Measurements from ENCODE around the gene MORN1.

The MORN1 gene

GRCh38 chr1:2288311-2288710, 103.0 kb downstream of the MORN1 start:
- H3K9ac ChIP-seq, result no peak overlapping the region
- no peaks in the 10 kb centered on the region for H3K4me1 ChIP-seq
- no peak overlapping the region for H3K27ac ChIP-seq
- no peak overlapping the region for H2AFZ ChIP-seq
- no peaks in the 10 kb centered on the region for H3K36me3 ChIP-seq (ENCODE audit: control insufficient read depth, insufficient read depth, low read length)
- H3K9me3 ChIP-seq (ENCODE audit: control insufficient read depth, low read length), result no peaks in the 10 kb centered on the region
- no peak overlapping the region for H3K4me2 ChIP-seq (ENCODE audit: low read length)
- peaks cover 26% of the 10 kb centered on the region for H3K79me2 ChIP-seq
- H3K4me3 ChIP-seq (ENCODE audit: low read depth, low read length), result no peak overlapping the region
- H3K27me3 ChIP-seq (ENCODE audit: control insufficient read depth, insufficient read depth, low read length), result no peaks in the 10 kb centered on the region
- TF ChIP-seq, protein P1, sequence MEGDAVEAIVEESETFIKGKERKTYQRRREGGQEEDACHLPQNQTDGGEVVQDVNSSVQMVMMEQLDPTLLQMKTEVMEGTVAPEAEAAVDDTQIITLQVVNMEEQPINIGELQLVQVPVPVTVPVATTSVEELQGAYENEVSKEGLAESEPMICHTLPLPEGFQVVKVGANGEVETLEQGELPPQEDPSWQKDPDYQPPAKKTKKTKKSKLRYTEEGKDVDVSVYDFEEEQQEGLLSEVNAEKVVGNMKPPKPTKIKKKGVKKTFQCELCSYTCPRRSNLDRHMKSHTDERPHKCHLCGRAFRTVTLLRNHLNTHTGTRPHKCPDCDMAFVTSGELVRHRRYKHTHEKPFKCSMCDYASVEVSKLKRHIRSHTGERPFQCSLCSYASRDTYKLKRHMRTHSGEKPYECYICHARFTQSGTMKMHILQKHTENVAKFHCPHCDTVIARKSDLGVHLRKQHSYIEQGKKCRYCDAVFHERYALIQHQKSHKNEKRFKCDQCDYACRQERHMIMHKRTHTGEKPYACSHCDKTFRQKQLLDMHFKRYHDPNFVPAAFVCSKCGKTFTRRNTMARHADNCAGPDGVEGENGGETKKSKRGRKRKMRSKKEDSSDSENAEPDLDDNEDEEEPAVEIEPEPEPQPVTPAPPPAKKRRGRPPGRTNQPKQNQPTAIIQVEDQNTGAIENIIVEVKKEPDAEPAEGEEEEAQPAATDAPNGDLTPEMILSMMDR (IDR thresholded peaks at IDR 0.05), result no peak

GRCh38 chr1:2287649-2288048, 103.7 kb downstream of the MORN1 start:
- peaks cover 25% of the 10 kb centered on the region for H3K79me2 ChIP-seq
- H3K27me3 ChIP-seq (ENCODE audit: control insufficient read depth, insufficient read depth, low read length), result no peaks in the 10 kb centered on the region
- H3K4me2 ChIP-seq (ENCODE audit: low read length), result no peak overlapping the region
- H3K27ac ChIP-seq, result no peak overlapping the region
- TF ChIP-seq, protein P1 (IDR thresholded peaks at IDR 0.05), result no peak
- H3K9ac ChIP-seq, result no peak overlapping the region
- no peak overlapping the region for H2AFZ ChIP-seq
- no peaks in the 10 kb centered on the region for H3K4me1 ChIP-seq
- no peak overlapping the region for H3K4me3 ChIP-seq (ENCODE audit: low read depth, low read length)
- H3K36me3 ChIP-seq (ENCODE audit: control insufficient read depth, insufficient read depth, low read length), result no peaks in the 10 kb centered on the region
- H3K9me3 ChIP-seq (ENCODE audit: control insufficient read depth, low read length), result no peaks in the 10 kb centered on the region

GRCh38 chr1:2286923-2287322, 104.4 kb downstream of the MORN1 start:
- no peaks in the 10 kb centered on the region for H3K36me3 ChIP-seq (ENCODE audit: control insufficient read depth, insufficient read depth, low read length)
- no peaks in the 10 kb centered on the region for H3K9me3 ChIP-seq (ENCODE audit: control insufficient read depth, low read length)
- no peaks in the 10 kb centered on the region for H3K27me3 ChIP-seq (ENCODE audit: control insufficient read depth, insufficient read depth, low read length)
- H3K4me3 ChIP-seq (ENCODE audit: low read depth, low read length), result no peak overlapping the region
- no peak overlapping the region for H3K4me2 ChIP-seq (ENCODE audit: low read length)
- H3K9ac ChIP-seq, result no peak overlapping the region
- peaks cover 23% of the 10 kb centered on the region for H3K79me2 ChIP-seq
- TF ChIP-seq, protein P1 (IDR thresholded peaks at IDR 0.05), result no peak
- no peak overlapping the region for H3K27ac ChIP-seq
- H3K4me1 ChIP-seq, result no peaks in the 10 kb centered on the region
- H2AFZ ChIP-seq, result no peak overlapping the region

DNA sequence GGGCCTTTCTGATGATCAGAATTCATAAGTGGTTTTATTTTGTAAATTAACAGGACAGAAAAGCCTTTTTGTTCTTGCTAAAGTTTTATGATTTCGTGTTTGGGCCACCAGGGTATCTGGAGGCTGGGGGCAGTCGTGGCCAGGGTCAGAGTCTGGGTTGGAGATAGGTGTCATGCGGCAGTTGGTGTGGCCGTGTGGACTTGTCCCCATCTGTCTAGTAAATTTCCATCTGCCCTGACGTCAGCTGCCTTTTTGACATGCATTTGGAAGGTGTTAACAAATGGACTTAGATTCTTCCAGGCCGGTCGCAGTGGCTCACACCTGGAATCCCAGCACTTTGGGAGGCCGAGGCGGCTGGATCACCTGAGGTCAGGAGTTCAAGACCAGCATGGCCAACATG, 106.4 kb downstream of the MORN1 start:
- Histone ChIP-seq H3K4me2 (ENCODE audit: low read length) (no peak overlapping the region), H3K9me3 (ENCODE audit: control insufficient read depth, low read length) (no peaks in the 10 kb centered on the region), H3K4me3 (ENCODE audit: low read depth, low read length) (no peak overlapping the region), H3K27ac (no peak overlapping the region), H3K27me3 (ENCODE audit: control insufficient read depth, insufficient read depth, low read length) (no peaks in the 10 kb centered on the region), H3K36me3 (ENCODE audit: control insufficient read depth, insufficient read depth, low read length) (no peaks in the 10 kb centered on the region), H3K9ac (no peak overlapping the region), H3K79me2 (peaks cover 23% of the 10 kb centered on the region), H2AFZ (no peak overlapping the region), H3K4me1 (no peaks in the 10 kb centered on the region)
- TF ChIP-seq, protein P1 (IDR thresholded peaks at IDR 0.05), result no peak

DNA sequence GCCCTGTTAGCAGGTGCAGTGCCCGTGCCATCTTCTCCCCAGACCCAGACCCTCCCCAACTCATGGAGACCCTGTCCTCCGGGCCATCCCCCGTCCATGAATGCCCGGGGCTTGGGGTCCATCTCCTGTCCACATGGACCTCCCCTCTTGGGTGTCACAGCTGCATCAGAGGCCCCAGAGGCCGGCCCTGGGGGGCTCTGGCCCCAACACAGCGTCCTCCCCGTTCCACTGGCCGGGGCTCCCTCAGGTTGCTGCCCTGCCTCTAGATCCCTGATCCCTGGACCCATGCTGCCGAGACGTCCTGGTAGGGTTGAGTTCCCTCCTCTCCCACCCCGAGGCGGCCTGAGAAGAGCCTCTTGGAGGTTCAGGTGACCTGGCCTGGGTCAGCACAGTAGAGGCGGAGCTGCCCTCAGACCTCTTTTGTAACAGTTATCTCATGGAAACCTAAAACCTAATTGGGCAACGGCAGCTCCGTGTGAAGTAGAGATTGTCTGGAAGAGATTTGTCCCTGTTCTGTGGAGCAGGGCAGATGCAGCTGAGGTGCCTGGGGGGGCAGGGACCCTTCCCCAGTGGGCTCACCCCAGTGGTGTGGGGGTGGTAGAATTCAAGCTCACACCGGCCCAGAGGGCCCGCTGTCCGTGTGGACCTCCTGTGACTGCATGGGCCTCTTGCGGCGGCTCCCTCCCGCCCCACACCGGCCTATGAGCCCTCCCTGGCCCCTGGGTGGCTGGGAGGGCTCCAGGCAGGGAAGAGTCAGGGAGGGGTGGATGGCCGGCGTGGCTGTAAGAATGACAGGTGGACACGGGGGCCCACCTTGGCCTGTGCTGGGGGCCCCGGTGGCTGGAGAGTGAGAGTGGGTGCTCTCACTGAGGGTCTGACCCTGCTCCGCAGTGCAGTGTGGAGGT, 107.1 kb downstream of the MORN1 start:
- no peaks in the 10 kb centered on the region for H3K27me3 ChIP-seq (ENCODE audit: control insufficient read depth, insufficient read depth, low read length)
- peaks cover 21% of the 10 kb centered on the region for H3K79me2 ChIP-seq
- no peak overlapping the region for H3K9ac ChIP-seq
- no peaks in the 10 kb centered on the region for H3K36me3 ChIP-seq (ENCODE audit: control insufficient read depth, insufficient read depth, low read length)
- H3K4me3 ChIP-seq (ENCODE audit: low read depth, low read length), result no peak overlapping the region
- no peak overlapping the region for H3K4me2 ChIP-seq (ENCODE audit: low read length)
- no peaks in the 10 kb centered on the region for H3K4me1 ChIP-seq
- H3K9me3 ChIP-seq (ENCODE audit: control insufficient read depth, low read length), result no peaks in the 10 kb centered on the region
- no peak overlapping the region for H3K27ac ChIP-seq
- H2AFZ ChIP-seq, result no peak overlapping the region
- TF ChIP-seq, protein P1 (IDR thresholded peaks at IDR 0.05), result no peak

All from parathyroid adenoma (tissue), 2 donors.